Mesenteric fat pad (tissue), 1 donor: ENCODE results near the gene CARD14. TPM values are rescaled to one million over a fixed set of nuclear protein-coding genes. Genes with fewer than 3 reads are reported as not detected.
"Not testable (repeated sequence)": the region's sequence is repeated elsewhere in the genome, so short reads cannot be mapped to it uniquely, and the experiment has no call there.

Experiments used
- DNase-seq: peaks from one replicate; pipeline ENCODE4 v3.0.0-alpha.2; 2020; ENCODE audit warnings: low spot score
- total RNA-seq: library from RNA; stranded (reverse); fragmentation: NEBNext Ultra II Directional; extraction: Animal tissue kit (Norgen Biotek cat#: 25700); gene quantifications from one replicate; pipeline ENCODE4 v1.2.1, GENCODE V29; 2021
- donor health status: DM: yes; HTN: yes; CAD: no.

Gene CARD14
- total RNA-seq, 1 donor from 2014 or later, result not detected

DNA sequence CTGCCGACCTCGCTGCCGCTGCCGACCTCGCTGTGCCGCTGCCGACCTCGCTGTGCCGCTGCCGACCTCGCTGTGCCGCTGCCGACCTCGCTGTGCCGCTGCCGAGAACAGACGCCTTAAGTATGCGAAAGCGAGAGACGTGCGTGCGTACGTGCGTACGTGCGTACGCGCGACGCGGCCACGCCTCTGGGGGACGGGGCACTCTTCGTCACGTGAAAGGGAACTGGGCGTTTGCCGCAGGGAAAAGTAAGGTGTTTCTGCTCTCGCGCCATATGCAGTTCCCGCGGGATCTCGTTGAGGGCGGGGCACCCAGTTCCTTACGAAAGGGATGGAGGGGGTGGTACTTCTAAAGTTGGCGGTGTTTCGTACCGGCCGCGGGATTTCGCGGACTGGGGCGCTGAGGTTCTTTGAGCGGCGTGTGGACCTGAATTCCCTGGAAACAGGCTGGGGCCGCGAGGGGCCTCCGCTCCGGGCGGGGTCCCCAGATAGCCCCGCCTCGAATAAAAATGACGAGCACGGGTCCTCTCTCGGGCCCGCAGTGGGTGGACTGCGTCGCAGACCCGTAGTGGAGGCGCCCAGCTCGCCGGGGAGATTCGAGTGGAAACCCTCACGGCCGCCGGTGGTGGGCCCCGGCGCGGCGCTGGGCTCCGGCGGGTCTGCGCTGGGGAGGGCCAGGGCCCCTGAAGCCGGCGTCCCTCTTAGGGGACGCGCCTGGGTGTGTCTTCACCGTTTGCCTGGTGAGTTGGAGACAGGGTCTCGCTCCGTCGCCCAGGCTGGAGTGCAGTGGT, 22.6 kb upstream of the CARD14 start, which contains the start of gene EIF4A3:
Gene EIF4A3, minus strand, starts transcription at position 94 of the 788 bp plus-strand sequence. CDS start 167 bp downstream, outside the sequence.
- DNase-seq, result peak; percentile 99

DNA sequence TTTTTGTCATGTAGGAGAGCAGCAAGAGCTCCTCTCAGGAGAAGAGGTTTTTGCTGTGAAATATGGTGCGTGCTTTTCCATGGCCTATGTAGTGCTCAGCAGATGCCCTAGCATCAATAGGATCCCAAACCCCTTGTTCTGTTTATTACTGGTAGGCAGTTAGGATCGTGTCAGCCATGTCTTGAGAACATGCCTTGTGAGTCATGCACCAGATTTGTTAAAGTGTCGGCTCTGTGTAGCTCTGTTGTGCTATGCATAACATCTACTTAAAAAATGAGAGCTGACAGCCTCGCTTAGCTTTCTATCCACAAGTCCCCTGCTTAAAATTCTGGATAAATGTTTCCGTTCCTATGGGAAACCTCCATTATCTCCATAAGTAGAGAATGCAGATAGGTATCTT, 18.5 kb upstream of the CARD14 start:
- no peak for DNase-seq

DNA sequence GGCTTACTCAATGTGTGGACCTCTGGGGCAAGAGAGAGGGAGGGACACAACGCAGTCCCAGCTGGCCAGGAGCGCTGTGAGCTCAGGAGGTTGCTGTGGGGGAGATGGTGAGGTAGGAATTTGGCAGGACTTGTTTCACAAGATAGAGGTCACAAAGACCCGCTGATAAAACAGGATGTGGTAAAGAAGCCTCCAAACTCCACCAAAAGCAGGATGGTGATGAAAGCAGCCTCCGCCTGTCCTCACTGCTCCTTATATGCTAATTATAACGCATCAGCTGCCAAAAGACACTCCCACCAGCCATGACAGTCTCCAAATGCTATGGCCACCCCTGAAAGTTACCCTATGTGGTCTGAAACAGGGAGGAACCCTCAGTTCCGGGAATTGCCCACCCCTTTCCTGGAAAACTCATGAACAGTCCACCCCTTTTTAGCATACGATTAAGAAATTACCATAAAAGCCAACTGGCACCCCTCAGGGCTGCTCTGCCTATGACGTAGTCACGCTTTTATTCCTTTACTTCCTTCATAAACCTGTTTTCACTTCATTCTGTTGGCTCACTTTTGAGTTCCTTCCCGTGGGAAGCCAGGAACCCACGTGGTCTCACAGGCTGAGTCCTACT, 17.6 kb upstream of the CARD14 start:
- DNase-seq, result no peak

DNA sequence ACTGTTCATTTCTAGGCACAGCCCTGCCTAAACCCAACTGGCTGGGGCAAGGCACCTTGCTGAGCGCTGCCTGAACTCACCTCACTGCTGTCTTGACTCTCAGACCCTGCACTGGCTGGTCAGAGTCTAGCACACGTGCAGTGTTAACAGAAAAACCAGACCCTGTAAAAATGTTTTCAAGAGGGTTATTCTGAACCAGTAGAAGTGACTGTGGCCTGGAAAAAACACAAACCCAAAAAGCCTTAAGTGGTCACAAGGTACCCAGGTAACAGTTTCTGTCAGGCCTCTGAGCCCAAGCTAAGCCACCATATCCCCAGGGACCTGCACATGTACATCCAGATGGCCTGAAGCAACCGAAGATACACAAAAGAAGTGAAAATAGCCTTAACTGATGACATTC, 16.8 kb upstream of the CARD14 start:
- DNase-seq, result no peak

DNA sequence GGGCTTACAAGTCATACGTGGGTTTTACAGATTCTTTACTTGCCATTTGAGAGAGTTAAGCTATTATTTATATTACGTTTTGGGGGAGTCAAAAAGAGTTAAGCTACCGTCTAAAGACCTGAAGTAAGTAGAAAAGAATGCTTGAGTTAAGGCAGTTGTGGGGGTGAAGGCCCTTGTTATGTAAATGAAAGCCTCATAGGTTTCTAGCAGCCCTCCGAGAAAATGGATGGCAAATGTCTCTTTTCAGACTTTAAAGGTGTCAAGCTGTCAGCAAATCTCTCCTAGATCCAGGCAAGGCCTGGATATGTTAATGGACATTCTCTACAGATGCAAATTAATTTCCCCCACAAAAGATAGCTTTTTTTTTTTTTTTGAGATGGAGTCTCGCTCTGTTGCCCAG, 15.7 kb upstream of the CARD14 start:
- no peak for DNase-seq

DNA sequence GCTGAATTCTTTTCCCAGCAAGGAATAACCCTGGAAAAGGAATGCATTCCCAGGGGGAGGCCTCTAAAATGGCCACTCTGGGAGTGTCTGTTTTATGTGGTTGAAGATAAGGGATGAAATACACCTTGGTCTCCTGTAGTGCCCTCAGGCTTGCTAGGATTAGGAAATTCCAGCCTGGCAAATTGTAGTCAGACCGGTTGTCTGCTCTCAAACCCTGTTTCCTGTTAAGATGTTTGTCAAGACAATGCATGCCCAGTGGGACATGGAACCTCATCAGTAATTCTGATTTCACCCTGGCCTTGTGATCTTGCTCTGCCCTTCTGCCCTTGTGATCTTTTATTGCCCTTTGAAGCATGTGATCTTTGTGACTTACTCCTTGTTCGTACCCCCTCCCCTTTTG, 14.2 kb upstream of the CARD14 start:
- DNase-seq, result not testable (repeated sequence)

DNA sequence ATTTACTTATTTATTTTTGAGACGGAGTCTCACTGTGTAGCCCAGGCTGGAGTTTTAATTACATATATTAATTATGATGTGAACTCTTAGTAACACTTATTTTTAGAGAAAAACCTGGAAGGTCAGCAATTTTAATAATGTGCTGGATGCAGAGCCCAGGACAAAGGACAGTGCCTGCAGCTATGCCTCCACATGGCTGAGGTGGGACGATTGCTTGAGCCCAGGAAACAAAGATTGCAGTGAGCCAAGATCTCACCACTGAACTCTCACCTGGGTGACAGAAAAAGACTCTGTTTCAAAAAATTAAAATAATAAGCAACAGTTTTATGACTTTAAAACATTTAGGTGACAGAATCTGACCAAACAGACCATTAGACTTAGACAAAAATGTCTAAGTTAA, 11.0 kb upstream of the CARD14 start:
- no peak for DNase-seq

DNA sequence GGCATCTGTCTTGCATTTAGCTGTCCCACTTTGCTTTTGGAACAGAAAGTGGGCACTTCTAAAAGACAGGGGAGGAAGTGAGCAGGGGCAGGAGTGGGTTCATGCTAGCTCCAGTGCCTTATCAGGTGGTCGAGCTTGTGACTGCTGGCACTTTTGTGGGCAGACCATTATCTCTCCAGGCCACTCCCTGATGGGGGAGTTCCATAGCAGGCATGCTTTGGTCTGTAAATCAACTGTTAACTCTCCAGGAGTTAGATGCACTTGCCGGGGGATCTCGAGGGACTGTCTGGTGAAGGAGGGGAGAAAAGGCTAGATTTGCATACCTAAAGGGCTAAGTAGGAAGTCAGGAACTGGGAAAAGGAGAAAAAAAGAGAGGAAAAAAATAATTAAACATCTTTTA, 9.3 kb upstream of the CARD14 start:
- DNase-seq, result no peak

DNA sequence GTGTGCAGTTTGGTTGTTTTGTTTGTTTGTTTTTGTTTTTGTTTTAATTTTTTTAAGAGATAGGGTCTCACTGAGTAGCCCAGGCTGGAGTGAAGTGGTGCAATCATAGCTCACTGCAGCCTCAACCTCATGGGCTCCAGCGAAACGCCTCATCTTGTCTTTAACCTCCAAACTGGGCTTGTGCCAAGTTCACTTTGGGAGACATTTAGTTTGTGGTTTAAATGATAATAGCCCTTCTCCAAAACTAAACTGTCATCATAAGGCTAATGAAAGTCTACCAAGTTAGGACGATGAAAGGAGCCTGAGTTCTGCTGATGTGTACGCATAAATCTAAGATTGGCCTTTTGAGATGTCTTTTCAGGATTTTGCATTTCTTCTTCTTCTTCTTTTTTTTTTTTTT, 6.5 kb upstream of the CARD14 start:
- no peak for DNase-seq

DNA sequence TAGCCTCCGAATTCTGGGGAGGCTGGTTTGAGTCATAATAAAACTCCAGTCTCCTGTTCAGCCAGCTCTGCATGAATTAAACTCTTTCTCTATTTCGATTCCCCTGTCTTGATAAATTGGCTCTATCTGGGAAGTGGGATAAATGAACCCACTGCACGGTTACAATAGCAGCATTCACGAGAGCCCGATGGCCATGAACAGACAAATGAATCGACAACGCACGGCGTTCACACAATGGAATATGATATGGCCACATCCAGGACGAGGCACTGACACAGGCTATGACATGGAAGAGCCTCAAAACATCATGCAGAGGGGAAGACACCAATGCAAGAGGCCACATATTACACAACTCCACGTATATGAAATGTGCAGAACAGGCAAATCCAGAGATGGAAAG, 5.6 kb upstream of the CARD14 start:
- no peak for DNase-seq

DNA sequence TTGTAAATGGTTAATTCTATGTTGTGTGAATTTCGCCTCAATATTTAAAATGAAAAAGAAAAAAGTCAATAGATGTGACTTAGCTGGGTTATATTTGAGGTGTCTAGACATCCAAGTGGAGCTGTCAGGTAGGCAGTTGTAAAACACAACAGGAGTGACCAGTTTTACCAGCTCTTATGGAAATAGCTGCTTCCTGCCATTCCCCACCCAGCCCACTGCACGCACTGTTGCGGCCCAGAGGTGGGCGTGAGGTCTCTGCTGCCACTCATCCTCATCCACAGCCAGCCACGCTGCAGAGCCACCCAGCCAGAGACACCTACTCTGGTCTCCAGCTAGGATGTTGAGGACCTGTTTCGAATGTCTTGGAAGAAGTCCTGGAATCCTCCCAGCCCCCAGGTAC, 3.4 kb upstream of the CARD14 start:
- DNase-seq, result no peak

DNA sequence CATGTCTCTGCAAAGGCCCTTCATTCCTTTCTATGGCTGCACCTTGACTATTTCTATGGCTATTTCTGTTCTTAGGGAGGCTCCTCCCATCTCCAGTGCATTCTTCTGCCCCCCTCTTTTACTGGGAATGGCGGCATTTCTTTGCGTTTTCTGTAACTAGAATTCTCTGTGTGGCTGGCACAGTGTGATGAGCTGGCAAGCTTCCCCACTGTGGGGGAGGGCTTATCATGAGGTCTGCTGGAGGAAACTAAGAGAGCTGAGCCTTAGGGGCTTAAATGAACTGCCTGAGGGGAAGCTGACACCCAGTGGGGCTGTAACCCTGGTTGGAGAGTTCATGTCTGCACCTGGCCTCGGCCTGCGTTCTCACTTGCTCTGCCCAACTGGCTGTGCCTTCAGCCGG, 1.5 kb upstream of the CARD14 start:
- no peak for DNase-seq

DNA sequence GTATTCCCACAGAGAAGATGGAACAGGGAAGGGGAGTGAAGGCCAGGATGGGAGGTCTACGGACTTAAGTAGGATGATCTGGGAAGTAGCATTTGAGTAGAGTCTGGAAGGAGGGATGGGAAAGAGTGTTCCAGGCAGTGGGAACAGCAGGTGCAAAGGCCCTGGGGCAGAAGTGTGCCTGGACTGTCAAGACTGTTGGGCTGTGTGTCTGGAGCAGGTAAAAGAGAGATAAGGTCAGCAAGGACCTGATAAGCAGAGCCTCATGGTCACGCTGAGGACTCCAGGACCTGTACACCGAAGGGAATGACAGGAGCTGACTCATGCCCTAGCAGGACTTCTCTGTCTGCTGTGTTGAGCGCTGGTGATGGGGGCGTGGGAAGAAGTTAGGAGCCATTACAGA, 723 bp upstream of the CARD14 start:
- no peak for DNase-seq

DNA sequence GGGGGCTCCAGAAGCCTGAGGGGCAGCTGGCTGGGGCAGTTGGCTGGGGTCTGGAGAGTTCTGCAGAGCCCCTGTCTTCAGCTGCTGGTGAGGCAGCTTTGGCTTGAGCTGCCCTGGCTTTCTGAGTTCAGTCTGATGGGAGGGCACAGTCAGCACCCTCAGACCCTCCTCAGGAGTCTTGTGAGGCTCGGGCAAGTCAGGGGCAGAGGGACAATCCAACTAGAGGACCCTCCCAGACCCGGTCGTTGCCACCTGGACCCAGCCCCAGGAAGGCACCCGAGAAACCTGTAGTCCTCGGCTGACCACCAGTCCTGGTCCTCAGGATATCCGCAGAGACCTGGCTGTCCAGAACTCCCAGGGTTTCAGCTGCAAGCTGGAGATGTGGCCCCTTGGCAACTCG, 1.9 kb downstream of the CARD14 start:
- no peak for DNase-seq

DNA sequence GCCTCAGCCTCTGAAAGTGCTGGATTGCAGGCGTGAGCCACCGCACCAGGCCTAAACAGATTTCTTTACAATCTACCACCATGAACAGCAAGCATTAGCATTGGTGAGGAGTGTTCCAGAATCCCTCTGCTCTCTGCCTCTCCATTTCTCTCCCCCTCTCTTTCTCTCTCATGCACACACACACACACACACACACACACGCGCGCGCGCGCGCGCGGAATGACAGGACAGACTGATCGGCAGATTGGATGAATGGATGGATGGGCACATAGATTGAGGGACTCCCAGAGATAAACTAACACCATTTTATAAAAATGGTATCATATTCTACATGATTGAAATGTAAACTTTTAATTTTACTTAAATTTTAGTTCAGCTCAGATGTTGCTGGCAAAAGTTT, 3.3 kb downstream of the CARD14 start:
- no peak for DNase-seq

DNA sequence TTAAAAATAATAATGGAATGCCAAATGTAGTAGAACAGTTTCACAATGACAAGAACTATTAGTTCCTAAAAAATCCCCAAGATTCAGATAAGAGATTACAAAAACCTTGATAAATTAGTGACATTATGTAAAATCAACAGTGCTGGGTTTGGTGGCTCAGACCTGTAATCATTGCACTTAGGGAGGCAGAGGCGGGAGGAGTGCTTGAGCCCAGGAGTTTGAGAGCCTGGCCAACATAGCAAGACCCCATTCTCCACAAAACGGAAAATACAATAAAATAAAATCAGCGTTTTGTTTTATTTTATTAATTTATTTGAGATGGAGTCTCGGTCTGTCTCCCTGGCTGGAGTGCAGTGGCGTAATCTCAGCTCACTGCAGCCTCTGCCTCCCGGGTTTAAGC, 4.1 kb downstream of the CARD14 start:
- DNase-seq, result no peak

DNA sequence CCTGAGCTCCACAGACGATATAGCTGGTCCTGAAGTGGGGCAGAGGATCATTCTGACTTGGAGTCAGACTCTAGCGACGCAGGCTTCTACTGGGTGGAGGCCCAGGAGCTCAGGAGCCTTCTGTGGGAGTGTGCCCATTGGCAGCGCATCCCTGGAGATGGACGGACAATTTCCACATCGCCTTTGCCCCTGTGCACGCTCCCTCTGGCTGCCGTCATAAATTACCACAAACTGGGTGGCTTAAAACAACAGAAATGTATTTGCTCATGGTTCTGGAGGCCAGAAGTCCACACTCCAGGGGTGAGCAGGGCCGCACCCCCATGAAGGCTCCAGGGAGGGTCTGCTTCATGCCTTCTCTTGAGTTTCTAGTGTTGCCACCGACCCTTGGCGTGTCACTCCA, 6.9 kb downstream of the CARD14 start:
- no peak for DNase-seq

DNA sequence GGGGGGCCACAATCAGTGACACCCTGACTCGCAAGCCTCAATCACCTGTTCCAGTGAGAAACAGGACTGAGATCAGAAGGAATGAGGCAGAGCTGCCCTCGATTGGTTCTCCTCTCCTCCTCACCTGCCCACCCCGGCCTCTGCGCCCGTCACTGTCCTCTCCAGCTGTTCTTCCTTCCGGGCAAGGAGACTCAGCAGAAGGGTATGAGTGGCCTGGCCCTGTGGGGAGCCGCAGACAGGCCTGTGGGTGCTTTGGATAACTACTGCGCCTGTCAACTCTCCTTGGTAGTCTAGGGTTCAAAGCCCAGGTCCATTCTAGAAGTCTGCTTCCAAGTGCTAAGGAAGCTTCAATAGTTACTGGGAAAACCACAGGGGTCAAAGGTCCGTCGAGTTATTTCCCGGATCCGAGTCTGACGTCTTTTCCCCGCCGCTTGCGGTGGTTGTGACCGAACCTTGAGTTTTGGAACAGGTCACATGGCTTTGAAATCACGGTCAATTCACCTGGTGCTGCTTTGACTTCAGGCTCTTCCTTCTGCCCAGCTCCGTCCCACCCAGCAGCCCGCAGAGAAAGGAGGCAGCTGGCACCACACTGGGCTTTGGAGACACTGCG, 8.3 kb downstream of the CARD14 start:
- DNase-seq, result no peak

DNA sequence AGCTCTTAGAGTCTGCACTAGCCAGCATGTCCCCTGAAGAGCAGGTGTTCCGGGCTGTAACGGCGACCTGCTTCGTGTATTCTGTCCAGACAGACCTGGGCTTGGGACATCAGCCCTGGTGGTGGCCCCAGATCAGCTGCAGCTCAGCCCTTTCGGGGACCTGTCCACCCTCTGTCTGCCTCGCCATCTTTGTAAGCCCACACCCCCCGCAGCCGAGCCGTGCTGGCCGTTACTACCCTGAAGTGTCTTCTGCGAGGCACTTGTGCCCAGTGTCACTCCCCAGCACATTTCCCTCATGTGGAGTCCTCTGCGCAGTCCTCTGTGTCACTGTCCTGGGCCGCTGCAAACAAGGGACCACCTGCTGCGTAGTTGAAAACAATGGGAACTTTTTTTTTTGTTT, 10.4 kb downstream of the CARD14 start:
- no peak for DNase-seq

DNA sequence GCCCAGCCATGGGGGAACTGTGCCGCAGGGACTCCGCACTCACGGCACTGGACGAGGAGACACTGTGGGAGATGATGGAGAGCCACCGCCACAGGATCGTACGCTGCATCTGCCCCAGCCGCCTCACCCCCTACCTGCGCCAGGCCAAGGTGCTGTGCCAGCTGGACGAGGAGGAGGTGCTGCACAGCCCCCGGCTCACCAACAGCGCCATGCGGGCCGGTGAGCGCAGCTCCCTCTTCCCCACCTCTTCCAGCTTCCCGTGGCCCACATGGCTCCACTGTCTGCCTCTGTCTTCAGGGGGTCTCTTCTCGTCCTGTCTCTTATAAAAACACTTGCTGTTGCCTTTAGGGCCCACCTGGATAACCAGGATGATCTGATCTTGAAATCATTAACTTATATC, 11.6 kb downstream of the CARD14 start:
- no peak for DNase-seq

DNA sequence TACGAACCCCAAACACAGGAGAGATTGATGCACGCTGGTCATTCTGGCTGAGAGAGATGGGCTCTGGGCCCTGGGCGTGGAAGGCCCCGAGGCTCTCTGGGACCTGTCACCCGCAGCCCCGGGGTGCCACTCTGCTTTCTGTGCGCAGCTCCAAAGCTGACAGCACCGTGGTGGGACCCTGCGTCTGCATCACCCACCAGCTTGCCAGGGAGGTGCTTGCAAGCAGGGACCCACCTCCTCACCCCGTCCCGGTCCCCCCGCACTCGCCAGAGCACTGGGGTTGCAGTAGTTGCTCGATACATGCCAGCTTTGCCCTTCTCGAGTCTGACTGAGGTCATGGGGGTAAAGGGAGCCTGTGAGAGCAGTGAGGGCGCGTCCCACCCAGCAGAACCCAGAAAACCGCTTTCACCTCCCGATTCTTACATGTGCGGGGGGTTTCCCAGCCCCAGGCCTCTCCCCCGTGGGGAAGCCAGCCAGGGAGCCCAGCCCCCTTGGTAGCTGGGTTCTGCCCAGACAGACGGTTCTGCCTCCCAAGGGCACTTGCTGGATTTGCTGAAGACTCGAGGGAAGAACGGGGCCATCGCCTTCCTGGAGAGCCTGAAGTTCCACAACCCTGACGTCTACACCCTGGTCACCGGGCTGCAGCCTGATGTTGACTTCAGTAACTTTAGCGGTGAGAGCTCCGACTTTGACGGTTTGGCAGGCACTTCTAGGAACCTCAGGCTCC, 12.5 kb downstream of the CARD14 start:
- no peak for DNase-seq

DNA sequence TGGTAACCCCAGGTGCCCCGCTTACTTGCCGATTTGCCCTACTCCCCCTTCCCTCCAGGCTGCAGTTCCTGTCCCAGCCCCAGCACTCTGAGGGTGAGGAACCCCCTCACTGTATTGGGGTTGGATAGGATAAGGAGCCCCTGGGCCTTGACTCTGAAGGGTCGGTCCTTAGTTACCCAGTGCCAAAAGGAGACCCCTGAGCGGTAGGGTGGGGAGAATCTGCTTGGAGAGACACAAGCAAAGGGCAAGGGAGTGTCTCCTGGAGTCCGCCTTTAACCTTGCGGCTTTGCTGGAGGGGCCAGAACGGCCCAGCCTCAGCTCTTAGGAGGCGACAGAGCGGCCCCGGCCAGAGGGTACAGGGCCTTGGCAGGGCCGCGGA, 13.0 kb downstream of the CARD14 start:
- no peak for DNase-seq
